ENCODE data around the gene UPK1A.

UPK1A gene

GRCh38 chr19:35666251-35666913 is at the start of gene UPK1A:
Gene UPK1A (plus strand): TSS chr19:35666517. CDS start chr19:35666813, 296 bp downstream.
- DNase-seq, result no peak

GRCh38 chr19:35618857-35619256 is 47.5 kb upstream of the UPK1A start:
- DNase-seq, result no peak

DNA sequence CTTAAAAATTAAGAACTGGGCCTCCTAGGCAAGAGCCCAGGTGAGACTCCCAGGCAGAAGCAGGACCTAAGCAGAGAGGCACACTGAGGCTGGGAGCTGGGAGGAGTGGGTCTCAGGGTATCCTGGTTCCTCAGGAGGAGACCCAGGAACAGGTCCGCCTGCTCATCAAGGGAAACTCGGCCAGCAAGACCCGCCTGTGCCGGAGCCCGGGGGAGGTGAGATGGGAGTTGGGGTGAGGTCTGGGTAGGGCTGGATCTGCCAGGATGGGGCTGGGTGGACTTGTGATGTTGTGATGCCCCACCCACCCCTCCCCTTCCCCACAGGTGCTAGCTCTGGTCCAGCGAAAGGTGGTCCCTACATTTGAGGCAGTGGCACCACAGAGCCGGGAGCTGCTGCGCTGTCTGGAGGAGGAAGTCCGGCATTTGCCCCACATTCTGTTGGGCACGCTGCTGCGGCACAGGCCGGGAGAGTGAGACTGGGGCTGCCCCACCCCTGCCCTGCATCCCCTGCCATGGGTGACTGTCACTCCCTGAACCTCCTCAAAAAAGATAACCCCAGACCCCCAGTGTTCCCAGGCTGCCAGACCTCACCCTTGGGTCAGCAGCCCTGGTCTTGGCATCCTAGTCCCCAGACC is 46.9 kb upstream of the UPK1A start:
- no peak for DNase-seq

- DNase-seq, result no peak
Measured at GRCh38 chr19:35620001-35620400, 46.3 kb upstream of the UPK1A start.

DNA sequence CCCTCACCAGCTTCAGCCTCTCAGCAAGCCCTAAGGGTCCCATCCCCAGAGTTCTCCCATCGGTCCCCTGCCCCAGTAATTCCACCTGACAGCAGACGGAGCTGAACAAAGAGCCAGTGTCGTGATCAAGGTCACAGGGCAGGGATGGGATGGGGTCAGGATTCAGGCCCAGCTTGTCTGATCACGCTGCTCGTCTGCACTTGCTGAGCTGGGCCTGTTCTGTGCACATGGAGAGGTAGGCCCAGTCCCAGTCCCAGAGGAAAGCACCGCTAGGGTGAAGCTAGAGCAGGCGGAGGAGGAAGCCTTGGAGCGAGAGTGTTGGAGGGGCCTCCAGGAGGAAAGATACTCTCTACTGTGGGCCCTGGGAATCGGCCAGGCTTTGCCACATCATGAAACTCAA is 44.6 kb upstream of the UPK1A start:
- DNase-seq, result no peak

DNA sequence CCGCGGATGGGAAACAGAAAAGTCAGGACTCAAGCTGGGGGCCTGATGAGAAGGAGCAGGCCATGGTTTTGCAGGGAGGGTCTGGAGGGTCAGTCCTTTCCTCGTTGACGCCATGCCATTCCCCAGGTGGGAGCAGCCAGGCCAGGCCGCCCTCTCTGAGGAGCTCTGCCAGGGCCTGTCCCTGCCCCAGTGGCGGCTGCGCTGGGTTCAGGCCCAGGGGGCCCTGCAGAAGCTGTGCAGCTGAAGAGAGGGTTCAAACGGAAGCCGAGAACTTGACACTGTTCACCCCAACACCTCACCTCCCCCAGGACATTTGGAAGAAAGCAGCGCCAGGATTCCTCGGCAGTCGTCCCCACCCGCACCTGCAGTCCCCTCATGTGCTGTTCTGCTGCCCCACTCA is 43.6 kb upstream of the UPK1A start:
- DNase-seq, result no peak

DNA sequence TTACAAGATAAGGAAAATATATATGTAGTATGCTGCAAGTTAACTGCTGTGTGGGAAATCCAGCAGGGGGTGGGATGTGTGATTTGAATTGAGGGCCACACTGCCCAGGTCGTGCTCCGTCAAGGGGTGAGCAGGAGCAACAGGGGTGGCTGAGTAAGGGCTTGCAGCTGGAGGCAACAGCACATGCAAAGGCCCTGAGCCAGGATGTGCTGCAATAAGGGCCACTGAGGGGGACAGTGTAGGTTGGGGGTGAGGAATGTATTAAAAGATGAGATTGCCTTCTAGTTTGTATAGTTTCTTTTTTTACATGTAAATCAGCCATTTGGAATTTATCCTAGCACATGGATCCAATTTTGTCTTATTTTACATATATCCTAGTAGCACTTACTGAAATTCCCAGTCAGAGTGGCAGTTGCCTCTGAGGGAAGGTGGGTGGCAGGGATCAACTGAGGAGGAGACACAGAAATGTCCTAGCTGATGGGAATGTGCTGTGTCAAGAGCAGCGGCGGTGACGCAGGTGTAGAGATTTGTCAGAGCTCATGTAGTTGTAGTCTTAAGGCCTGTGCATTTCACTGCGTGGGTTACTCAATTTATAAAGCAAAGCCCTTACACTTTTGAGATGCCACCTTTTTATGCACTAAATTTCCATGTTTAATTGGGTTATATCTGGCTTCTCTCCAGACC is 42.8 kb upstream of the UPK1A start:
- no peak for DNase-seq

DNA sequence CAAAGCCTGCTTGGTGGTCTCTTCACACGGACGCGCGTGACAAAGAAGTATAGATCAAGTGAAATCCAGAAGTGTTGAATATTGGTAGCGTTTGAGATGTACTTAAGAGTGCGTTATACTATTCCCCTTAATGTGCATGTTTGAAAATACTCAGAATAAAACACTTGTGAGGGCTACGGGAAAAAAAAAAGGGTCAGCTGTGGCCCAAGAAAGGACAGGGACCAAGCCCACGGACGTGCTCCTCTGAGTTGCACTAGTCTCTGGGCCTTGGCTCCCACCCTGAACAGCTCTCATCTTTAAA is 38.1 kb upstream of the UPK1A start:
- no peak for DNase-seq

DNA sequence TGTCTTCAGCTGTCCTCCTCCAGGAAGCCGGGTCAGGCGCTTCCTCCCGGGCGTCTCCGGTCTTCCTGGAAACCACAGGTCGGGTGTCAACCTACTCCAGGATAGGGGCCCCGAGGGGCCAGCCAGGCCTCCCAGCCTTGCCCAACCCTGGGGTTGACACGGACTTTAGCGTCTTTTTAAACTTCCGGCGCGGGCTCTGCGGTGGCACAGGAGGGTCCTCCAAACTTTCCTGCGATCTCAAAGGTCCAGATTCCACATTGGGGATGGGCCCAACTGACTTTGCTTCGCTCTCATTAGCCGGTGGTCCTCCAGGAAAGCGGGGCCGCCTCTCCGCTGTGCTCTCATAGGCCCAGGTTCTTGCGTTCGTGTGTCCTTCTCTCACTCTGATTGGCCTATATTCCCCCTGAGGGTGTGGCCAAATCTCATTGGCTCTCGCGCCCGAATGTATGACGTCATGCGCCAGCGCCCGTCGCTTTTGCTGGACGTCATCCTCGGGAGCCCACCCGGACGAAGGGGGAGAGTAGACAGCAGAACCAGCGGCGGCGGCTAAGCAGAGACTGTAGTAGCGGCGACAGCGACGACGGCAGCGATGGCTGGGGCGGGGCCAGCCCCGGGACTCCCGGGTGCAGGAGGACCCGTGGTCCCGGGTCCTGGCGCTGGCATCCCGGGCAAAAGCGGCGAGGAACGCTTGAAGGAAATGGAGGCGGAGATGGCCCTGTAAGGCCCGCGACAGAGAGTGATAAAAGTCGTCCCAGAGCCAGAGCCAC is 37.6 kb upstream of the UPK1A start, which contains the start of gene RBM42:
Gene RBM42 (plus strand): TSS at position 472 of the 767 bp plus-strand sequence. CDS start 118 bp downstream, at position 590.
- peak; percentile 94 for DNase-seq

- no peak for DNase-seq
Measured at GRCh38 chr19:35629332-35629633, 37.0 kb upstream of the UPK1A start.

- no peak for DNase-seq
Measured at GRCh38 chr19:35633727-35634440, 32.4 kb upstream of the UPK1A start.

GRCh38 chr19:35636651-35637050 is 29.7 kb upstream of the UPK1A start:
- no peak for DNase-seq

GRCh38 chr19:35637165-35637564 is 29.2 kb upstream of the UPK1A start:
- DNase-seq, result no peak

GRCh38 chr19:35639321-35639639 is 27.0 kb upstream of the UPK1A start:
- DNase-seq, result no peak

DNA sequence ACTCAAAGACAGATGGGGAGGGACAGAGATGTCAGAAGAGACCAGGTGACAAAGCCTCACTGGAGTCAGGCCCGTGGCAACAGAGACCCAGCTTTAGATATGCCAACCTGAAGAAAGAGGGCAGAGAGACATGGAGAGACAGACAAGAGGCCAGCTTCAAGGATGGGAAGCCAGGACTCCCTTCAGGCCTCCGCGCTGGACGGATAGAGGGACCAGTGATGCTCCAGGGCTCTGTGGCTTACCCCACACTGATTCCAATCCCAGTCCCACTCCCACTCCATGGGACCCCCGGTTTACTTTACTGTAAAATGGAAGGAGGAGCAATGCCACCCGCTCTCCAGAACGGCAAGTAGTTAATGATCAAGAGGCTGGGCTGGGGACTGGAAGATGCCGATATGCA is 26.5 kb upstream of the UPK1A start:
- DNase-seq, result no peak

DNA sequence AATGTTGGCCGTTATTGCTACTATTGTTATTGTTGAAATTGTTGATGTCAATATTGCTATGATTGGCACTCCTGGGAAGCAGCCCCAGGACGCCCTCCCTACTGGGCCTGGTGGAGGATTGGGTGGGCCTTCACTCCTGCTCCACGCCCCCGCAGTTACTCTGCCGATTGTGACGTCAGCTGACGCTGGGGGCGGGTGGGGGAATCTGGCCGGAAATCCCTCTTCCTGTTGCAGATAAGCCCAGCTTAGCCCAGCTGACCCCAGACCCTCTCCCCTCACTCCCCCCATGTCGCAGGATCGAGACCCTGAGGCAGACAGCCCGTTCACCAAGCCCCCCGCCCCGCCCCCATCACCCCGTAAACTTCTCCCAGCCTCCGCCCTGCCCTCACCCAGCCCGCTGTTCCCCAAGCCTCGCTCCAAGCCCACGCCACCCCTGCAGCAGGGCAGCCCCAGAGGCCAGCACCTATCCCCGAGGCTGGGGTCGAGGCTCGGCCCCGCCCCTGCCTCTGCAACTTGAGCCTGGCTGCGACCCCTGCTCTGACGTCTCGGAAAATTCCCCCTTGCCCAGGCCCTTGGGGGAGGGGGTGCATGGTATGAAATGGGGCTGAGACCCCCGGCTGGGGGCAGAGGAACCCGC is 24.7 kb upstream of the UPK1A start, which contains the start of gene ETV2:
Gene ETV2 (plus strand): TSS at position 231 of the 637 bp plus-strand sequence. CDS start 716 bp downstream, outside the sequence.
- DNase-seq, result no peak

DNA sequence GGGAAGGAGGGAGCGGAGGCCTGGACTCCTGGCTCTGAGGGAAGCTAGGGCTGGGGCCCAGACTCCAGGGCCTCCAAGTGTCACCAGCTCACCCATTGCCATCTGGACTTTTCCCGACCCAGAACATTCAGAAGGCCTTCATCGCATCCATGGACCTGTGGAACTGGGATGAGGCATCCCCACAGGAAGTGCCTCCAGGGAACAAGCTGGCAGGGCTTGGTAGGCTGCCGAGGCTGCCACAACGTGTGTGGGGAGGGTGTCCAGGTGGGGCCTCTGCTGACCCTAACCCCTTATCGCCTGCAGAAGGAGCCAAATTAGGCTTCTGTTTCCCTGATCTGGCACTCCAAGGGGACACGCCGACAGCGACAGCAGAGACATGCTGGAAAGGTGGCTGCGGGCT is 24.0 kb upstream of the UPK1A start:
- DNase-seq, result no peak

- DNase-seq, result no peak
Measured at GRCh38 chr19:35642798-35643254, 23.5 kb upstream of the UPK1A start.

GRCh38 chr19:35643255-35644205 is 22.8 kb upstream of the UPK1A start:
- DNase-seq, result peak; percentile 87

DNA sequence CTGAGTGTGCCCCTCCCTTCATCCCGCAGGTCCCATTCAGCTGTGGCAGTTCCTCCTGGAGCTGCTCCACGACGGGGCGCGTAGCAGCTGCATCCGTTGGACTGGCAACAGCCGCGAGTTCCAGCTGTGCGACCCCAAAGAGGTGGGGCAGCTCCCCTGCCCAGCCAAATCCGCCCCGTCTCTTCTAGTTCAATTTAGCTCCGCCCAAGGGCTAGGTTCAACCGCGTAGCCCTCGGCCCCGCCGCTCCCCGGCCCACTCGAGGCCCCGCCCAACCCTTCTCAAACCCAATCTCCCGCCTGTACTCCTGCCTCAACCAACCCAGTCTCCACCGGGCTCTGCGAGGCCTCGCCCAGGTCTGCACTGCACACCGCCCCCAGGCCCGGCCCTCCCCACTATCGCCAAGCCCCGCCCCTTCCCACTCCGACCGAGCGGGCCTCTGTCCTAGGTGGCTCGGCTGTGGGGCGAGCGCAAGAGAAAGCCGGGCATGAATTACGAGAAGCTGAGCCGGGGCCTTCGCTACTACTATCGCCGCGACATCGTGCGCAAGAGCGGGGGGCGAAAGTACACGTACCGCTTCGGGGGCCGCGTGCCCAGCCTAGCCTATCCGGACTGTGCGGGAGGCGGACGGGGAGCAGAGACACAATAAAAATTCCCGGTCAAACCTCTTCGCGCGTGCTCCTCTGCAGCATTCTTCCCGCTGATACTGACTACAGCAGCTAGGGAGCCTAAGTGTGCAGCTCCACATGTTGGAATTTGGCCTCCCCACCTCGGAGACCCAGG is 21.9 kb upstream of the UPK1A start:
- peak; percentile 95 for DNase-seq

Measured in RPMI8226 (cell line).